GM06990 (cell line): Measurements from ENCODE around the gene MRPL10.

ENCODE experiments used
- DNase-seq: peaks from one replicate; pipeline ENCODE4 v3.0.0-alpha.2; 2011; ENCODE audit not compliant: insufficient read length; ENCODE audit errors: extremely low read depth
- H3K27me3 ChIP-seq: replicated peaks from 2 replicates; pipeline ENCODE4 v1.6.0; 2011; ENCODE audit warnings: low read length; ENCODE audit not compliant: control insufficient read depth, insufficient read depth
- H3K36me3 ChIP-seq: 2 replicates; pipeline ENCODE4 v1.5.1; 2011; ENCODE audit warnings: low read length; ENCODE audit not compliant: control insufficient read depth, insufficient read depth
- H3K4me3 ChIP-seq: replicated peaks from 2 replicates; pipeline ENCODE4 v1.5.1; 2011; ENCODE audit warnings: low read depth, mild to moderate bottlenecking, control low read depth, low read length
- CTCF ChIP-seq: IDR thresholded peaks from 2 replicates; pipeline ENCODE4 v1.5.1; 2011; ENCODE audit warnings: low read length, control low read depth, mild to moderate bottlenecking, inconsistent platforms; ENCODE audit not compliant: insufficient read depth, poor library complexity, severe bottlenecking

MRPL10 gene

GRCh38 chr17:47870056-47870455 is 38.7 kb upstream of the MRPL10 start:
- H3K4me3 ChIP-seq: no peak overlapping the region
- H3K27me3 ChIP-seq: peaks cover 3% of the 10 kb centered on the region
- DNase-seq: no peak
- no peaks in the 10 kb centered on the region for H3K36me3 ChIP-seq
- TF ChIP-seq CTCF: no peak

GRCh38 chr17:47869114-47869513 is 37.8 kb upstream of the MRPL10 start:
- TF ChIP-seq CTCF: no peak
- Histone ChIP-seq H3K36me3 (no peaks in the 10 kb centered on the region), H3K27me3 (peaks cover 3% of the 10 kb centered on the region), H3K4me3 (no peak overlapping the region)
- no peak for DNase-seq

- Histone ChIP-seq H3K27me3 (peaks cover 3% of the 10 kb centered on the region), H3K36me3 (no peaks in the 10 kb centered on the region), H3K4me3 (no peak overlapping the region)
- TF ChIP-seq CTCF: no peak
- DNase-seq: no peak
Observed at GRCh38 chr17:47867813-47868533, 36.6 kb upstream of the MRPL10 start.

- Histone ChIP-seq H3K27me3 (peaks cover 3% of the 10 kb centered on the region), H3K36me3 (no peaks in the 10 kb centered on the region), H3K4me3 (no peak overlapping the region)
- no peak for DNase-seq
- no peak for TF ChIP-seq CTCF
Observed at GRCh38 chr17:47866941-47867340, 35.6 kb upstream of the MRPL10 start.

- Histone ChIP-seq H3K4me3 (no peak overlapping the region), H3K36me3 (no peaks in the 10 kb centered on the region), H3K27me3 (peaks cover 2% of the 10 kb centered on the region)
- no peak for DNase-seq
- no peak for TF ChIP-seq CTCF
Observed at GRCh38 chr17:47864791-47865216, 33.5 kb upstream of the MRPL10 start.
